Uterus (tissue), 2 donors: ENCODE results near the gene KRTAP4-5.

Source experiments
- POLR2A ChIP-seq, 2 donors: fragments of 450-650 bp; IDR thresholded peaks; one replicate each; pipeline ENCODE4 v1.6.1; 2016; ENCODE audit warnings: antibody characterized with exemption in 2 of 2, mild to moderate bottlenecking in 1 of 2, moderate library complexity in 1 of 2
- TF ChIP-seq, protein P1 (sequence below), 4 experiments: fragments of 200-600 bp in 2 of 4; fragments of 450-650 bp in 2 of 4; sonication (generic) in 2 of 4; IDR thresholded peaks; one replicate each; pipeline ENCODE4 v1.5.1; 2016 to 2019; ENCODE audit warnings: antibody characterized with exemption in 4 of 4, mild to moderate bottlenecking in 2 of 4, moderate library complexity in 1 of 4

DNA sequence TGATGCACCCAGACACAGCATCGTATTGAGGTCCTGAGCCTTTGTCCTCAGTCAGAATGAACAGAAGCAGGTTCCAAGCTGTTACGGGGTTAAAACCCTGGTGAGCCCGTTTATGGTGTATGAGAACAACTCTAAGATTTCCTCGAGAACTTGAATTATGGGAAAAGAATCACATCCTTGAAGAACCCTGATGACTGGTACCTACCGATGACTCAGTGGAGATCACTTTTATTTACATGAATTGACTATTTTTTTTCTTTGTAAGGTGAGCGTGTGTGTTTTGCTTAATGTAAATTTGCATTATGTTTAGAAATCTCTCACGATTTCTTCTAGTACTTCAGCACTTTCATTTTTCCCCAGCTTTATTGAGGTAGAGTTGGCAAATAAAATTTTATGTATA, 14.2 kb upstream of the KRTAP4-5 start:
- TF ChIP-seq, protein P1, sequence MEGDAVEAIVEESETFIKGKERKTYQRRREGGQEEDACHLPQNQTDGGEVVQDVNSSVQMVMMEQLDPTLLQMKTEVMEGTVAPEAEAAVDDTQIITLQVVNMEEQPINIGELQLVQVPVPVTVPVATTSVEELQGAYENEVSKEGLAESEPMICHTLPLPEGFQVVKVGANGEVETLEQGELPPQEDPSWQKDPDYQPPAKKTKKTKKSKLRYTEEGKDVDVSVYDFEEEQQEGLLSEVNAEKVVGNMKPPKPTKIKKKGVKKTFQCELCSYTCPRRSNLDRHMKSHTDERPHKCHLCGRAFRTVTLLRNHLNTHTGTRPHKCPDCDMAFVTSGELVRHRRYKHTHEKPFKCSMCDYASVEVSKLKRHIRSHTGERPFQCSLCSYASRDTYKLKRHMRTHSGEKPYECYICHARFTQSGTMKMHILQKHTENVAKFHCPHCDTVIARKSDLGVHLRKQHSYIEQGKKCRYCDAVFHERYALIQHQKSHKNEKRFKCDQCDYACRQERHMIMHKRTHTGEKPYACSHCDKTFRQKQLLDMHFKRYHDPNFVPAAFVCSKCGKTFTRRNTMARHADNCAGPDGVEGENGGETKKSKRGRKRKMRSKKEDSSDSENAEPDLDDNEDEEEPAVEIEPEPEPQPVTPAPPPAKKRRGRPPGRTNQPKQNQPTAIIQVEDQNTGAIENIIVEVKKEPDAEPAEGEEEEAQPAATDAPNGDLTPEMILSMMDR (IDR thresholded peaks at IDR 0.05), result no peak
- no peak for TF ChIP-seq POLR2A (IDR thresholded peaks at IDR 0.05)
